Right lobe of liver (tissue), 4 donors: Measurements from ENCODE around the gene MED12L.

Experiments used
- POLR2A ChIP-seq: fragments of 450-650 bp; IDR thresholded peaks from one replicate; pipeline ENCODE4 v1.6.1; 2017; ENCODE audit warnings: antibody characterized with exemption, mild to moderate bottlenecking
- TF ChIP-seq, protein P1 (sequence below), 4 donors: fragments of 200-600 bp in 3 of 4; fragments of 450-650 bp in 1 of 4; IDR thresholded peaks; one replicate each; pipeline versions ENCODE4 v1.5.1 to v1.8.0; 2016 to 2022; ENCODE audit warnings: antibody characterized with exemption in 4 of 4, mild to moderate bottlenecking in 2 of 4
- donor health status: DM: no; HTN: no; CAD: no.
- donor health status: DM: no; HTN: no; CAD: no.
- donor health status: DM: no; HTN: yes; CAD: no.

DNA sequence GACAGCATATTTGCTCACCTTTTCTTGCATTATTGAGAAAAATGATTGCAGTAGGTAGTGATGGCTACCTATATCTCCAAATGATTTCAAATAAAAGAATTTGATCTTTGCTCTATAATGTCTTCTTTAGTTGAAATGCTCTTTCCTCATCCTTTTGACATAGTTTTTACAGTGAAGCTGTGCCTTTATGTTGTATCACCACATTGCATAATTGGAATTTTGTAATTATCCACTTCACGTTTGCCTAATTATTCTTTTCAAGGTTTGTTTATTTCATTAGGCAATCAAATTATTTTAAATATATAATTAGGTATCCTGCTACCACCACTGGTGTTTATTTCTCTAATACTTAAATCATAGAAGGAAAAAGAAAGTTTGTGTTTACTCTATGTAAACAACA, 265.2 kb downstream of the MED12L start:
- TF ChIP-seq, protein P1, sequence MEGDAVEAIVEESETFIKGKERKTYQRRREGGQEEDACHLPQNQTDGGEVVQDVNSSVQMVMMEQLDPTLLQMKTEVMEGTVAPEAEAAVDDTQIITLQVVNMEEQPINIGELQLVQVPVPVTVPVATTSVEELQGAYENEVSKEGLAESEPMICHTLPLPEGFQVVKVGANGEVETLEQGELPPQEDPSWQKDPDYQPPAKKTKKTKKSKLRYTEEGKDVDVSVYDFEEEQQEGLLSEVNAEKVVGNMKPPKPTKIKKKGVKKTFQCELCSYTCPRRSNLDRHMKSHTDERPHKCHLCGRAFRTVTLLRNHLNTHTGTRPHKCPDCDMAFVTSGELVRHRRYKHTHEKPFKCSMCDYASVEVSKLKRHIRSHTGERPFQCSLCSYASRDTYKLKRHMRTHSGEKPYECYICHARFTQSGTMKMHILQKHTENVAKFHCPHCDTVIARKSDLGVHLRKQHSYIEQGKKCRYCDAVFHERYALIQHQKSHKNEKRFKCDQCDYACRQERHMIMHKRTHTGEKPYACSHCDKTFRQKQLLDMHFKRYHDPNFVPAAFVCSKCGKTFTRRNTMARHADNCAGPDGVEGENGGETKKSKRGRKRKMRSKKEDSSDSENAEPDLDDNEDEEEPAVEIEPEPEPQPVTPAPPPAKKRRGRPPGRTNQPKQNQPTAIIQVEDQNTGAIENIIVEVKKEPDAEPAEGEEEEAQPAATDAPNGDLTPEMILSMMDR (IDR thresholded peaks at IDR 0.05) = no peak
- no peak for TF ChIP-seq POLR2A
